ENCODE data around the gene HDAC11. TPM values are rescaled to one million over a fixed set of nuclear protein-coding genes. Genes with fewer than 3 reads are reported as not detected.

HDAC11 gene
- polyA plus RNA-seq, 1 donor (not counting 4 experiments of a cell fraction or from before 2014, with no cell fraction given): 12.6 TPM

DNA sequence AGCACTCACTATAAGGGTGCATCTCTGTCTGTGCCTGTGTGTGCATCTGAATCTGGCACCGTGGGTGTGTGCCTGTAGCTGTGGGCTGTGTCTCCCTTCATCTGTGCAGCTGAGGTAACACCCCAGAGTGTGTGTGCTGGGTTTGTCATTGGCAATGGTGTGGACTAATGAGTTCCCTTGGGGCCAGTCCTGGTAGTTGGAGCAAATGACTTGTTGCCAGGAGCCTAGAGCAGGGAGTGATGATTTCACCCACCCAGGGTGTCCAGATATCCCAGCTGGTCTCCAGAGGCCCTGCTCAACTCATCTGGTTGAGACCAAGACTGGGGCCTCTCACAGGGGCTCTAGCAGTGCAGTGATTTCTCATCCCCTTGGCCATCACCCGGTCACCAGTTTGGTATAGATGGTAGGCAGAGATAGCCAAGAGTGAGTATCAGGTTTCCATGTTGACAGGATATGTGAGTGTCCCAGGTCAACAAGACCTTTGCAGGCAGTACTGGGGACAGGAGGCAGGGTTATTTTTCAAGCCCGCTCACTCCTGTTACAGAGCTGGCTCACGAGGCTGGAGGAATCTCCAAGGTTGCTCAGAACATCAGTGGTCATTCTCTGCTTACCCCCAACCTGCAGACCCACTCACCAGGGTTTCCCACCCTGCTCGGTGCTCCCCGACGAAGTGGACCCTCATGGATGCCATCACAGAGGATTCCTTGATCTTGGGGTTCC lies 4.1 kb upstream of the HDAC11 start:
- H2AFZ ChIP-seq (ENCODE audit: control insufficient read depth, low read length): no peak overlapping the region
- TF ChIP-seq, protein P1, sequence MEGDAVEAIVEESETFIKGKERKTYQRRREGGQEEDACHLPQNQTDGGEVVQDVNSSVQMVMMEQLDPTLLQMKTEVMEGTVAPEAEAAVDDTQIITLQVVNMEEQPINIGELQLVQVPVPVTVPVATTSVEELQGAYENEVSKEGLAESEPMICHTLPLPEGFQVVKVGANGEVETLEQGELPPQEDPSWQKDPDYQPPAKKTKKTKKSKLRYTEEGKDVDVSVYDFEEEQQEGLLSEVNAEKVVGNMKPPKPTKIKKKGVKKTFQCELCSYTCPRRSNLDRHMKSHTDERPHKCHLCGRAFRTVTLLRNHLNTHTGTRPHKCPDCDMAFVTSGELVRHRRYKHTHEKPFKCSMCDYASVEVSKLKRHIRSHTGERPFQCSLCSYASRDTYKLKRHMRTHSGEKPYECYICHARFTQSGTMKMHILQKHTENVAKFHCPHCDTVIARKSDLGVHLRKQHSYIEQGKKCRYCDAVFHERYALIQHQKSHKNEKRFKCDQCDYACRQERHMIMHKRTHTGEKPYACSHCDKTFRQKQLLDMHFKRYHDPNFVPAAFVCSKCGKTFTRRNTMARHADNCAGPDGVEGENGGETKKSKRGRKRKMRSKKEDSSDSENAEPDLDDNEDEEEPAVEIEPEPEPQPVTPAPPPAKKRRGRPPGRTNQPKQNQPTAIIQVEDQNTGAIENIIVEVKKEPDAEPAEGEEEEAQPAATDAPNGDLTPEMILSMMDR (optimal IDR thresholded peaks at IDR 0.05 in 1 of 3, IDR thresholded peaks at IDR 0.05 in 1 of 3, conservative IDR thresholded peaks at IDR 0.05 in 1 of 3; ENCODE audit: extremely low read depth in 1 of 3, insufficient read depth in 2 of 3, low read length in 3 of 3): no peak
- TF ChIP-seq EZH2 (IDR thresholded peaks at IDR 0.05; ENCODE audit: low read length): no peak
- H3K4me3 ChIP-seq (ENCODE audit: control insufficient read depth in 2 of 3, extremely low read depth in 1 of 3, insufficient read depth in 2 of 3, low read depth in 1 of 3, low read length in 3 of 3): no peak overlapping the region
- H3K4me1 ChIP-seq (ENCODE audit: control insufficient read depth, extremely low read depth, insufficient read depth, low read length): peaks cover 22% of the 10 kb centered on the region
- H4K20me1 ChIP-seq (ENCODE audit: control insufficient read depth, extremely low read depth, insufficient read depth, low read length): no peaks in the 10 kb centered on the region
- FAIRE-seq (no peak), DNase-seq (ENCODE audit: low read depth, low spot score) (no peak)
- no peak overlapping the region for H3K27ac ChIP-seq (ENCODE audit: control insufficient read depth, insufficient read depth, low read length)
- H3K79me2 ChIP-seq (ENCODE audit: control insufficient read depth, insufficient read depth, low read length): no peaks in the 10 kb centered on the region
- H3K27me3 ChIP-seq (ENCODE audit: control insufficient read depth, extremely low read depth, insufficient read depth, low read length): no peaks in the 10 kb centered on the region
- no peaks in the 10 kb centered on the region for H3K36me3 ChIP-seq (ENCODE audit: control insufficient read depth in 2 of 2, extremely low read depth in 1 of 2, insufficient read depth in 2 of 2, low read length in 2 of 2)
- H3K9me1 ChIP-seq (ENCODE audit: control insufficient read depth, extremely low read depth, insufficient read depth, low read length): no peaks in the 10 kb centered on the region
- no peak overlapping the region for H3K9ac ChIP-seq (ENCODE audit: control insufficient read depth, extremely low read depth, insufficient read depth, low read length)
- dilution Hi-C loops (cut with MboI; ENCODE audit: extremely low pct_ligation_motif_present, low sequenced_read_pairs): no loop called here
- no peaks in the 10 kb centered on the region for H3K9me3 ChIP-seq (ENCODE audit: control insufficient read depth, low read depth, low read length)
- H3K4me2 ChIP-seq (ENCODE audit: control insufficient read depth, extremely low read depth, insufficient read depth, low read depth, low read length): no peak overlapping the region

DNA sequence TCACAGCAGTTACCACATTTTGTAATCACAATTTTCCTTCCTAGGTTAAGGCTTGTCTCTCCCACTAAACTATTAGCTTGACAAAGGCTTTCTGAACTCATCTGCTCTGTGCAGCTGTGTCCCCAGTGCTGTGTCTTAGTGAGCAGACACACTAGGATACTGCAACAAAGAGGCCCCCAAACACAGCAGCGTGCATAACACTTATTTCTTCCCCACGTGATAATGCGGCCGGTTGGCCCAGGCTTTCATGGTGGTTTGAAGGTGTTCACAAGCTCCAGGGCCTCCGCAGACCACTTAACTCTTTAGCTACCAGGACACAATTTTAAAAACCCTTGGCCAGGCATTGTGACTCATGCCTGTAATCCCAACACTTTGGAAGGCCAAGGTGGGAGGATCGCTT lies 2.2 kb upstream of the HDAC11 start:
- Histone ChIP-seq H4K20me1 (ENCODE audit: control insufficient read depth, extremely low read depth, insufficient read depth, low read length) (no peaks in the 10 kb centered on the region), H3K27ac (ENCODE audit: control insufficient read depth, insufficient read depth, low read length) (no peak overlapping the region), H3K79me2 (ENCODE audit: control insufficient read depth, insufficient read depth, low read length) (no peaks in the 10 kb centered on the region), H3K9ac (ENCODE audit: control insufficient read depth, extremely low read depth, insufficient read depth, low read length) (no peak overlapping the region), H2AFZ (ENCODE audit: control insufficient read depth, low read length) (no peak overlapping the region), H3K27me3 (ENCODE audit: control insufficient read depth, extremely low read depth, insufficient read depth, low read length) (no peaks in the 10 kb centered on the region), H3K4me3 (ENCODE audit: control insufficient read depth in 2 of 3, extremely low read depth in 1 of 3, insufficient read depth in 2 of 3, low read depth in 1 of 3, low read length in 3 of 3) (no peak overlapping the region), H3K9me1 (ENCODE audit: control insufficient read depth, extremely low read depth, insufficient read depth, low read length) (no peaks in the 10 kb centered on the region), H3K36me3 (ENCODE audit: control insufficient read depth in 2 of 2, extremely low read depth in 1 of 2, insufficient read depth in 2 of 2, low read length in 2 of 2) (no peaks in the 10 kb centered on the region), H3K4me2 (ENCODE audit: control insufficient read depth, extremely low read depth, insufficient read depth, low read depth, low read length) (no peak overlapping the region), H3K4me1 (ENCODE audit: control insufficient read depth, extremely low read depth, insufficient read depth, low read length) (peaks cover 22% of the 10 kb centered on the region), H3K9me3 (ENCODE audit: control insufficient read depth, low read depth, low read length) (no peaks in the 10 kb centered on the region)
- dilution Hi-C loops (cut with MboI; ENCODE audit: extremely low pct_ligation_motif_present, low sequenced_read_pairs): no loop called here
- FAIRE-seq: no peak
- TF ChIP-seq EZH2 (IDR thresholded peaks at IDR 0.05; ENCODE audit: low read length): no peak
- TF ChIP-seq, protein P1 (optimal IDR thresholded peaks at IDR 0.05 in 1 of 3, IDR thresholded peaks at IDR 0.05 in 1 of 3, conservative IDR thresholded peaks at IDR 0.05 in 1 of 3; ENCODE audit: extremely low read depth in 1 of 3, insufficient read depth in 2 of 3, low read length in 3 of 3): no peak
- DNase-seq (ENCODE audit: low read depth, low spot score): no peak
